Neural cell (in vitro differentiated cells): Measurements from ENCODE around the gene TMEM9.

ENCODE experiments used
- CTCF ChIP-seq: fragments of 450-650 bp; IDR thresholded peaks from 2 replicates; pipeline ENCODE4 v1.5.1; 2014; ENCODE audit warnings: antibody characterized with exemption, mild to moderate bottlenecking, moderate library complexity; ENCODE audit not compliant: poor library complexity, severe bottlenecking
- EP300 ChIP-seq: fragments of 450-650 bp; conservative IDR thresholded peaks from 2 replicates; pipeline ENCODE4 v1.6.1; 2014; ENCODE audit warnings: antibody characterized with exemption, mild to moderate bottlenecking, moderate library complexity; ENCODE audit not compliant: poor library complexity, severe bottlenecking
- EZH2 ChIP-seq: fragments of 200-600, 300-800 bp; shearing (Covaris generic), sonication (generic); IDR thresholded peaks from 2 replicates; pipeline ENCODE4 v1.6.1; 2014; ENCODE audit warnings: antibody characterized with exemption, low read length, borderline replicate concordance, mild to moderate bottlenecking; ENCODE audit not compliant: insufficient read depth, poor library complexity, severe bottlenecking
- POLR2AphosphoS5 ChIP-seq: IDR thresholded peaks from 2 replicates; pipeline ENCODE4 v1.6.1; 2012
- RAD21 ChIP-seq: fragments of 450-650 bp; conservative IDR thresholded peaks from 2 replicates; pipeline ENCODE4 v1.6.1; 2014; ENCODE audit warnings: antibody characterized with exemption, mild to moderate bottlenecking, moderate library complexity
- REST ChIP-seq: IDR thresholded peaks from 2 replicates; pipeline ENCODE4 v1.6.1; 2012; ENCODE audit warnings: borderline replicate concordance
- SMC3 ChIP-seq: fragments of 450-650 bp; conservative IDR thresholded peaks from 2 replicates; pipeline ENCODE4 v1.6.1; 2014; ENCODE audit warnings: antibody characterized with exemption, mild to moderate bottlenecking, moderate library complexity; ENCODE audit not compliant: poor library complexity
- TAF1 ChIP-seq: IDR thresholded peaks from 2 replicates; pipeline ENCODE4 v1.6.1; 2012; ENCODE audit warnings: low read depth

- no peak for TF ChIP-seq EP300
- TF ChIP-seq REST: no peak
- TF ChIP-seq CTCF: no peak
- TF ChIP-seq RAD21: no peak
- no peak for TF ChIP-seq POLR2AphosphoS5
- TF ChIP-seq EZH2: no peak
- TF ChIP-seq TAF1: no peak
- no peak for TF ChIP-seq SMC3
Observed at GRCh38 chr1:201183209-201183608, 28.9 kb upstream of the TMEM9 start.
